Raji (cell line): ENCODE data around the gene RILP.

Experiments used
- POLR2A ChIP-seq: IDR thresholded peaks from 2 replicates; pipeline ENCODE4 v1.6.1; 2011; ENCODE audit warnings: low read depth, low read length, control low read depth; ENCODE audit not compliant: insufficient read depth

The RILP gene

DNA sequence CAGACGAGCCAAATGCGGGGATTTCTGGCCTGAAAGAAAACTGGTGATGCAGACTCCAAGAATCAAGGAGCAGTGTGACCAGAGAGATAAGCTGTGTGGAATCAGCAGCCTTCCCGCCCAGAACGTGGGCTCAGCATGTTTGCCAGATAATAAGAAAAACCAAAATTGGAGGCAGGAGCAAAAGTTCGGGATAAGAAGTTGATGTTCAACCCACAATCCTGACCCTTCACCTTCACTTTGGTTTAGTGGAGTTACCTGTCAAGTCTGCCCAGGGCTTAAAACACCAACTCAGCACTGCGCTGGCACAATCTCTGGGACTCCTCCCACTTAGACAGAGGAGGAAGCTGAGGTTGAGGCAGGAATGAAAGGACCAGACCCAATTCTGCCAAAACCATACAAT is 24.1 kb downstream of the RILP start:
- TF ChIP-seq POLR2A, result no peak

DNA sequence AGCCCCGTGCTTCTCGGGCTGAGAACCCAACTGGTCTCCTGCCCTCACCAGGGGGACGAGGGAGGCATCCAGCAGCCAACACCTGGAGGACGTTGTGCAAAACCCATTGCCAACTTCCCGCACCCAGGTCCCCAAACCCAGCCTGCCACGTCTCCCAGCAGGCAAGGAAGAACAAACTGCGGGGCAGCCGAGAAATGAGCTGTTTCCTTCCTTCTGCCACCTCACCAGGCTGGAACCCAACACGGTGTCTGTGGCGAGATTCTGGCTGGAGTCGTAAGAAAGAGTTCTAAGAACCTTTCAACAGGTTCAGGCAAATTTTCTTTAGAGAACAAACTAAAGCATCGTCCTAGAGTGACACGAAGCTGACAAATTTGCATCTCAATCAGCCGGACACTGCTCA is 24.6 kb downstream of the RILP start:
- no peak for TF ChIP-seq POLR2A

DNA sequence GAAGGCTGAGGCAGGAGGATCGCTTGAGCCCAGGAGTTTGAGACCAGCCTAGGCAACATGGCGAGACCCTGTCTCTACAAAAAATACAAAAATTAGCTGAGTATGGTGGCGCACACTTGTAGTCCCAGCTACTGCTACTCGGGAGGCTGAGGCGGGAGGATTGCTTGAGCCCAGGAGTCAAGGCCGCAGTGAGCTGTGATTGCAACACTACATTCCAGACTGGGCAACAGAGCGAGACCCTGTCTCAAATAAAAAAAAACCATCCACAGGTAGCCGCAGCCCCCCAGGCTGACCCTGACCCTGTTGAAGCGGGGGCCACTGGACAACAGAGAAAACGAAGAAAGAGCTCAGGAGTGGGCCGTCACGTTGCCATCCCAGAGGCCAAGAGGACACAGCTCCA is 25.0 kb downstream of the RILP start:
- no peak for TF ChIP-seq POLR2A

DNA sequence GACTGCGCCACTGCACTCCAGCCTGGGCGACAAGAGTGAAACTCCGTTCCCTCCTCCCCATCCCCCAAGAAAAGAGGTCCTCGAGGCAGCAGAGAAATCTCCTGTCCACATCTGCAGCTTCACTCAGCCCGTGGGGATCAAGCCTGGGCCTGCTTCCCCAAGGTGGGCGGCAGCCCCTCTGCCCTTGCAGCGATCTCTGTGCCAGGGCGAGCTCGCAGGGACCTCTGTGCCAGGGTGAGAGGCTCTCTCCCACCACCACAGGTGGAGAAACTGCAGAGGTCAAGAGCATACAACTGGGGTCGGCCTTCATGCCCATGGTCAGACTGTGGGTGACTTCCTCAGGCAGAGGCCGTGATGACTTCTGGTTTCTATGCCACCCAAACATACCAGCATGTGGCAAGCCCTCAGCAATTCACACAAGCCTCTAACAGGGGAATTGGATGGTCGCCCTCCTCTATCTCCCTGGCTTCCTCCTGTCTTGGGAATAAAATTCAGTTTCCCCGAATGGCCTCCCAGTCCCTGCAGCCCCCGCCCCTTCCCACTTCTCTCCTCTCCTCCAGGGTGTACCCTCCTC is 26.5 kb downstream of the RILP start:
- no peak for TF ChIP-seq POLR2A

DNA sequence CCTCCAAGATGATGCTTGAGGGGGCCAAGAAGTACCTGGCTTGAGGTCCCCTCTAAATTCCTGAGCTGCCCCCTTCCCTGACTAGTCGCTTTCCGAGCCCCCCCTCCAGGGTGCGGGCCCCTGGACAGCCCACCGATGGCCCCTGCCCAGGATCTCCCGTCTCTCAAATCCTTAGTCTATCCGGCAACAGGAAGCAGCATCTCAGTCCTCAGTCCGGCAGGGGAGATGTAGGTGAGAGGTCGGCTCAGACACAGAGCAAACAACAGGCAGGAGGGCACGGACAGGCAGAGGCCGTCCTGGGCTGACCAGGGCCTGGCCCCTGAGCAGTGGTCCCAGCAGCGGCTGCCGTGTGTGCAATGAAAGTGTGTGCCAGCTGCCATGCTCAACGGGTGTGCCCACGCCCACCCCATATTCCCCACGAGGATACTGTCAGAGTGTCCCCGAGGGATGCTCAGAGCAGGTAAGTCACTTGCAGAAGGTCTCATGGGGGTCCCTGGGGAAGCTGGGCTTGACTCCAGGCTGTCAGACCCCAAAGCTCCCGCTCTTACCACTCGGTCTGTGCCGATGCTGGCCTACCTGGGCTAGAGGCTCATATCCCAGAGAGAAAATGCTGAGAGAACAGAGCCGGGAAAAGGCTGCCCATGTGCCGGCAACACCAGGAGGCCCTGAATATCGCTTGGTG is 28.3 kb downstream of the RILP start:
- no peak for TF ChIP-seq POLR2A

DNA sequence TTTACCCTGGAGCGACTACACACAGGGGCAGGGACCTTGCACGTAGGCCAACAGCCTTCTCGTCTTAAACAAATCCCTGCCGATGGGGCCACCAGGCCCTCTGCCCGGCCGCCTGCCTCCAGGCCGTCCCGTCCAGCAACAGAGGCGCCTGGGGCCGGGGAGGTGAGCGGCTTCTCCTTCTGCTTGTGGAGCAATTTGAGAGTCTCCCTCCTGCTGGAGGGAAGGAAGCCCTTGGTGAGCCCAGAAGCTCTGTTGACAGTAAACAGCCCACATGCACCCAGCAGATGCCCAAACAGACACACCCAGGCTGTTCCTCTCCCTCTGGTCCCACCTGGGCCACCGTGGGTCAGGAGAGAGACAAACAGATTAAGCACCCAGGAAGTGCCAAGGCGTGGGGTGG is 29.2 kb downstream of the RILP start:
- TF ChIP-seq POLR2A, result no peak

DNA sequence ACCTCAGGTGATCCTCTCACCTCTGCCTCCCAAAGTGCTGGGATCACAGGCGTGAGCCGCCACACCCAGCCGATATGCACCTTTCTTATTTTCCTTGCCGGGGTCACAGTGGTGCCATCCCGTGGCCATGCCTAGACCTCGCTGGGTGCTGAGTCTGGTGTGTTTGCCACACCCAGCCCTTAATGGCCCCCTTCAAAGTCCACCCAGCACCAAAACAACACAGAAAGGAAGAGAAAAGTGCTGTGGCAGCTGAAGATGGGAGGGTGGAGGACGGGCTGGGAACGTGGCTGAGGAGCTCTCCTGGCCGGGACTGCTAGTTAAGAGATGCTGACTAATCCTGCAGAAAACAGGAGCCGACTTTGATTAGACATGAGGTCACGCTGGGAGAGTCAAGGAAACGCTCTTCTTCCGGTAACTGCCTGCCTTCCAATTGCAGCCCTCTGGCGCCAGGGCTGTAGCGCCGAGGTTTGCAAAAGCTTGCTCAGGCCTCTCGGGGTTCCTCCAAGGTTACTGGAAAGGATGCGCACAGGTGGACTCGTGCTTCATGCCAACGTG is 32.0 kb downstream of the RILP start:
- no peak for TF ChIP-seq POLR2A

DNA sequence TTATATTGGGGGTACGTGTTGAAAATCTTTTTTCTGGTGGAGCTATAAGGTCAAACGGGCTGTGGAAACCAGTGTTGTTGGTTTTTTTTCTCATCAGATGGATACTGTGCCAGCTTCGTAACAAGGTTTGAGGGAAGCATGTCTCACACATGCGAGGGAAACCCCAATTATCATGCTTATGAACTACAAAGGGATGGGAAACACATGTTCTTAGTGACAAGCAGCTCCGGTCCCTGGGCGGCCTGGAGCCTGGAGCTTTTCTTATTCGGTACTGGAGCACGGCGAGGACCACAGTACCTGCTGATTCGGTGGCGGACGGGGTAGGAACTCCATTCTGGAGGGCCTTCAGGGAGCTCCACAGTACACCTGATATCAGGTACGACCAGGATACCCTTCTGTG is 33.6 kb downstream of the RILP start:
- TF ChIP-seq POLR2A, result no peak

DNA sequence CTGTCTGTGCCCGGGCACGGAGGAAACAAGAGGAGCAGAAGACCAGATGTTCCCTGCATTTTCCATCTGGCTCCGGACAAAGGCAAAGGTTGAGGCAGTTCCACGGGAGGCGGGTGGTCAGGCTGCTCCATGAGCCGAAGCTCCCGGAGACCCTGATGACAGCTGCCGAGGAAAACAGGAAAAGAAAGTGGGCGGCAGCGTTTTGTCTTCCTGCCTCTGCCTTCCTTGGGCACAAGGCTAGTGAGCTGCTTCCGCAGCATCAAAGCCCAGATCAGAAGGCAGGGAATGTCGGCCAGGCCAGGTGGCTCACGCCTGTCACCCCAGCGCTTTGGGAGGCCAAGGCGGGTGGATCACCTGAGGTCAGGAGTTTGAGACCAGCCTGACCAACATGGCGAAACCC is 37.3 kb downstream of the RILP start:
- no peak for TF ChIP-seq POLR2A

DNA sequence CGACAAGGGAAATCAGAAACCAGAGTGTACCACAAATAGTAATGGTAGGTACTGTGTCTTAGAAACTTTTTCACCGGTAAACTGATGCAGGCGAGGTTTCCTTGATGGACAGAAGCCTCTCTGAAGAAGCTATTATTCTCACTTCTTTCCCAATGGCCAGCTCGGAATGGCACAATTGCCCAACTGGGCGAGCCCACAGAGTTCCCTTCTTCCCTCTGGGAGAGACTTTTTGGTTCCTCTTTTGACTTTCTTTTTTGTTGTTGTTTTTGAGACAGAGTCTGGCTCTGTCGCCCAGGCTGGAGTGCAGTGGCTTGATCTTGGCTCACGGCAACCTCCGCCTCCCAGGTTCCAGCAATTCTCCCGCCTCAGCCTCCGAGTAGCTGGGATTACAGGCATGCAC is 38.0 kb downstream of the RILP start:
- TF ChIP-seq POLR2A, result no peak

DNA sequence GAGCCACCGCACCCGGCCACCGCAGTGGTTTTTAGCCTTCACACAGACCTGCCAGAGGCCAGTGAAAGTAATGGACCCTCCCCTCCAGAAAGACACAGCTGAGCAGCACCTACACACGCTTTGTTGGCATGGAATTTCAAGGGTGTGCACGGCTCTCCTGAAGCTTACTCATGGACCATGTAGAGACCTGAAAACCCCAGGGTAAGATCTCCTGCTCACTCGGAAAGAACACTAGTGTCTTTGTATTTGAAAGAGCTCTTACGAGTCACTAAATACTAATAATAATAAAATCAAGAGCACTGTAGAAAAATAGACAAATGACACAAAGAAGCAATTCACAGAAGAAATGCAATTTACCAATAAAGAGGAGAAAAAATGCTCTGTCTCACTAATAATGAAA is 41.0 kb downstream of the RILP start:
- TF ChIP-seq POLR2A, result no peak

DNA sequence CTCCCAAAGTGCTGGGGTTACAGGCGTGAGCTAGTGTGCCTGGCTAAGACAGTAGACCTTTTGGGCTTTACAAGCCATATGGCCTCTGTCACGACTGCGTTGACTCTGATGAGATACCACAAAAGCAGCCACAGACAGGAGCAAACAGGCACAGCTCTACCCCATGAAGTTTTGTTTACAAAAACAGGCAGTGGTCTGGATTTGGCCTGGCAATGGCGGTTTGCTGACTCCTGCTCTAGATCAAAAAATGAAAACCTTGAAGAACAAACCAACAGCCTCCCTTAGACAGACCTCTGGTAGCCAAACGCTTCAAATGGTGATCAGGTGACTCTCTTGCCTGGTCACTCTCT is 41.7 kb downstream of the RILP start:
- no peak for TF ChIP-seq POLR2A

DNA sequence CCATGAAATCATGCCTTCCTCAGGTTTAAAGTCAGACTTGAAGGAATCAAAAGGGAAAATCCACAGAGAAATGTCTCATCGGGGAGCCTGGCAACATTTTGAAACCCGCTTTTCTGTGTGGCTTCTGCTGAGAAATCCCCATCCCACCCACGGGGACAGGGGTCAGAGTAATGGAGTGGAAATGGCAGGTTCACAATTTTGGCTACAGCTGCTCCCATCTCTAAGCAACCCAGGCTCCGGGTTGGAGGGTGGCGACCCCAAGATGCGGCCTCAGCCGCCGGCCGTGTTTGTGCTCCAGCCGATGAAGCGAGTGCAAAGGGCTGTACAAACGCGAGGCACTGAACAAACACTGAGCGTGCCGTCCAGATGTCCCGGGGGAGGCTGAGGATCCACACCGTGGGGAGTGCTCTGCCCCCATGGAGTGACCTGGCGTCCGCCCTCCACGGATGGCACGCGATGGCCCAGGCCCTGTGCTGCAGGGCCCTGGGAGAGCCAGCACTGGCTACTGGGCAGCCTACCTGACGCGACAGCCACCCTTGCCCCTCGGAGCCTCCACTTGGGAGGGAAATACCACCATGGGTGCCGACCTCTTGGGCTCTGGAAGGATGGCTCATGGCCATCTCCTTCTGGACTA is 43.2 kb downstream of the RILP start:
- TF ChIP-seq POLR2A, result no peak

DNA sequence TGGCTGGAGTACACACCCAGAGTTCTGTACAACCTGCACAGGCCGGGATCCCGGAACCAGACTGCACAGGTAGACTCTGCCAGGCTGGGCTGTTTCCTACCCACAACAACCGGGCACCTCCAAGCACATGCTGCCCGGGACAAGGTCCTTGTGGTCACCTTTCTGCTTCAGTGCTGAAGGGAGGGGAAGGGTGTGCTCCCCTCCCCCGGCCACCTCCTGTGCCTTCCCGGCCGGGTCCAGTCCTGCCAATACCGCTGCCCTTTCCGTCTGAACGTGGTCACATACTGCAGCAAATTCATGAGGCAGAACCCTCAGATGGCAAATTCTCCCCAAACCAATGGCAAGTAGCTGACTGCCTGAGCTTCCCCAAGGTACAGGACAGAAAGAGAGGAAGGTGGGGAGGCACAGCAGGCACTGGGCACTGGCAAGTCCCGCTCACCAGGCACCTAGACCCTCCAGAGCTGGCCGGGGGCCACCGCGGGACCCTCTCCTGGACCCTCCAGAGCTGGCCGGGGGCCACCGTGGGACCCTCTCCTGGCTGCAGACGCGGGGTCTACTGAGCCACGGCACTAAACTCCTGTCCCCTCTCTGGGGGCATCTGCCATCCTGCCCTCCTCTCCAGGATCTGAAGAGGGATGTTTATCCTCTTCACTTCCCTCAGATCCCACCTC is 43.9 kb downstream of the RILP start:
- TF ChIP-seq POLR2A, result no peak

DNA sequence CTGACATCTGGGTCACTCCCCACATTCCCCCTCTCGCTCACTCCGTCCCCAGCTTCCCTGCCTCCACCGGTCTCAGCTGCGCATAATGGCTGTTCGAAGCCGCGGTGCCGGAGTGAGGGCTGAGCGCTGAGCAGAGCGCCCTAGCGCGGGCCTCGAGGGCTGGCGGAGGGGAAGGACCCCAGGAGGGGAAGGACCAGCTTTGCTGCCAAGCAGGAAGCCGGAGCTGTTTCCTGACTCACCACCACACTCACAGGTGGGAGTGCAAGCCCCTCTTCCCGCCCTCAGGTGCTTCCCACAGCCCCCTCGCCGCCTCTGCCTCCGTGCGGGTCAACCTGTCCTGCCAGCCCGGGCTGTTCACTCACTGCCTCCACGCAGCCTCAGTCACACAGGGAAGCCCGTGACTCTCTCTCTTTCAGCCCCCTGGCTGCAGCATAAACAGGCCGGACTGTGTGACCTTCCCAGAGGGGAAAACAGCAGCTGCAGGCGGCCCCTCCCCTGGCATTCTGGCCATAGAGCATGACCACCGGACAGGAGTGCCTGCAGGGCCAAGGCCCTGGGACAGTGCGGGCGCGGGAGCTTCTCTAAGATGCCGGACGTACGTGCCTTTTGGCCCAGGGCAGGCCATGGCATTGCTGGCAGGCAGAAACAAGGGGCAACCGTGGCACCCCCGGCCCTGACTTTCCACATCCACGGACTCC is 44.7 kb downstream of the RILP start:
- no peak for TF ChIP-seq POLR2A
